ENCODE data around the gene CES3.

Gene CES3
- 0 to 2.5 (median 0.75) reads per million in 17 experiments for total RNA-seq

GRCh38 chr16:66961065-66961744 lies at the start of gene CES3:
Gene CES3 (plus strand): TSS chr16:66961266. CDS start chr16:66961308, 42 bp downstream.
- peak; percentile 66 to 83 (median 74) for DNase-seq

- DNase-seq, result no peak
Measured at GRCh38 chr16:66911801-66912200, 49.3 kb upstream of the CES3 start.

DNA sequence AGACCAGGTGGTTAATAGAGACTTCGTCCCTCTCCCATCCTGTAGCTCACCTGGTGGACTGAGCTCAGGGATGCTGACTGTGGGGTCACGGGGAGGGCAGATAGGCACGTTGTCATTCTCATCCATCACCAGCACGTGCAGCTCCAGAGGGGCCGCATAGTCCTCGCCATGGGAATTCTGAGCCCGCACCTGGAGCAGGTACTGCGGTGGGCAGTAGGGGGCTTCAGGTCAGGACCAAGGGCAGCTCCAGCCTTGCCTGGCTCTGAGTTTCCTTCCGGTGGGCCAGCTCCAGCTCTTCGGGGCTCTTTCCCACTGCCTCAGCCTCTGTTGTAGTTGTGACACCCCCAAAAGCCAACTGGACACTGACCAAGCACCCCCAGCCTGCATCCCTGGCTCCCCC lies 48.0 kb upstream of the CES3 start:
- no peak for DNase-seq

GRCh38 chr16:66913711-66914110 lies 47.4 kb upstream of the CES3 start:
- no peak for DNase-seq

DNA sequence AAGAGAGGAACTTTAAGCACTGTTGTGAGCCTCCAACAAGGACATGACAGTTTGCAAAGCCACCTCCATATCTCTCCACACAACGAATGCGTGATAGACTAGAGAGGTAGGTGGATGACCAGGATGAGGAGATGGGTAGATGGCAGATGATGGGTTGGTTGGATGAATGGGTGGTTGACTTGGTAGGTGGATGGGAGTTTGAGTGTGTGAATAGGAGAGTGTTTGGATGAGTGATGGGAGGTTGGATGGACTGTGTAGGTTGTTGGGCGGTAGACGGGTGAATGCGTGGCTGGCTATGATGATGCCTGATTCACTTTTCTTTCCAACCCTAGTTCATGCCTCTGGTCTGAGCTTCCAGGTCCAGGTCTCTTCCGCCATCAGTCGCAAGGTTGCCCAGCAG lies 46.5 kb upstream of the CES3 start:
- no peak for DNase-seq

GRCh38 chr16:66915041-66915440 lies 46.0 kb upstream of the CES3 start:
- DNase-seq, result no peak

- DNase-seq, result no peak
Measured at GRCh38 chr16:66916518-66916917, 44.5 kb upstream of the CES3 start.

DNA sequence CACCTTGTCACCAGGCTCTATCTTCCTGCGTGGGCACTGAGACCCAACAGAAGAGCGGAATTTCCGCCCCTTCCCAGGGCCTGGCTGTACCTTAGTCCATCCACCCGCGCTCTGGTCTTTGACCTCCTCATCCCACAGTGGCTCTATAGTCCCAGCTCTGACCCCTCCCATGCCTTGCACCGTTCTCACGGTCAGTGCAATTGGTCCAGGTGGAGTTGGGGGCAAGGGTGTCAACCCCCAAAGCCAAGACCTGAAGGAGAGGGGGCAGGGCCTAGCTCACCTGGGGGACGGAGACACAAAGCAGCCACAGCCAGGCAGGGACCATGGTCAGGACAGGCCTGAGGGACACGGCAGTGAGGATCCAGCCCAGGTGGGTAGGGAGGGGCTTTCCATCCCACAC lies 43.3 kb upstream of the CES3 start:
- DNase-seq, result no peak

DNA sequence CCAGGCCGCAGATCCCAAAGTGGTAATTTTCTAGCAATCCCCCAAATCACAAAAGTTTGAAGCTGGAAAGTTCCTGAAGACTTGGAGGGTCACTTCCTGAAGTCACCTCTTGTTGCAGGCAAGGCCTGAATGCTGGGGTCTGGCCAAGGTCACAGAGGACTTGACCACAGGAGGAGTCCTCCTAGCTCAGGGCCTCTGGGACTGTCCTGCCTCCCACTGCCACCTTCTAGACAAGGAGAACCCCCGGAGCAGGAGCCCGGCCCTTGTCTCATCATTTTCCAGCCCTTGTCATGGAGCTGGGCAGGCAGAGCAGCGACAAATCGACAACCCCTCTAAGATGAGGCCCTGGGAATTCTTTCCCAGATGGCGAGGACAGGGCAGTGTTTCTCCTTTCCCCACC lies 42.7 kb upstream of the CES3 start:
- no peak for DNase-seq

- DNase-seq, result no peak
Measured at GRCh38 chr16:66918803-66919568, 42.1 kb upstream of the CES3 start, which contains the start of gene CDH16. Gene CDH16 (minus strand): TSS chr16:66918885. CDS start chr16:66918065, 820 bp downstream.

GRCh38 chr16:66919569-66920298 lies 41.3 kb upstream of the CES3 start:
- DNase-seq, result no peak

DNA sequence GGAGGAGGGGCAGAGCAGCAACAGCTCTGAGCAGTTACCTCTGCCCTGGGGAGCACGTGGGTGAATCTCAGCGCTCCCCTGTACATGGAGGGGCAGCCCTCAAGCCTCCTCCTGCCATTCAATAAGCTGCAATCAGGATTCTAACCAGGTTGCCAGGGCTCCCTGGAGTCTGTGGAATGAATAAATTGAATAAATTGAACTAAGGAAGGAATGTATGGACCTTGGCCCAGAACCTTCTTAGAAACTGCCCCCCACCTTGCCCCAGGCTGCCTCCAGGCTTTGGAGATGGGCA lies 40.8 kb upstream of the CES3 start:
- no peak for DNase-seq

DNA sequence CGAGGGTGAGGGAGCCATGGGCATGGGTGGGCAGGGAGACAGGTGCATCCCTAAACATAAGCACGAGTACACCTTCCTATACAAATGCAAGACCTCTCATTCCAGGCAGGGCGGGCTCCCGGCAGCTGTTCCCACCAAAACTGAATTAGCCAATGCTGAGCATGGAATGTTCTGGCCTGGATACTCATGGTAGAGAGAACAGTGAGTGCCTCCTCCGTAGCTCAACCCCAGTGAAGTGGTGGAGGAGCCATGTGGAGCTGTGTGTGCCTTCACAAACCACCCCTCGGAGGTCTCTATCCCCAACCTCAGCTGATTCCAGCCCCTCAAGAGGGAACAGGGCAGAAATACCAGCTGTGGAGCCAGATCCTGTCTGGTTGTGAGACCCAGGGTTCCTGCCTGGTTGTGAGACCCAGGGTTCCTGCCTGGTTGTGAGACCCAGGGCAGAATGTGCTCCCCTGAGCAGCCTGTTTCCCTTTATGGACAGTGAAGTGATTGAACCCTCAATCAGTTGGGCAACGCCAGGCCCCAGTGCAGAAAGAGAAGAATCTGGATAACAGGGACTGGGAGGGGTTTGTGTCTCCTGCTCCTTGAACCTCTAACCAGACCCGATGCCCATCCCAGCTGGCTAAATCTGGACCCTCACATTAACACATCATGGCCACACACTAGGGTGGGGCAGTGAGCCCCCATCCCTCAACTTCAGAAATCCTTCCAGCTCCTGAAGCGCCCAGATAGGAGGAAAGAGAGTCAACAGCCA lies 40.0 kb upstream of the CES3 start:
- DNase-seq, result no peak

DNA sequence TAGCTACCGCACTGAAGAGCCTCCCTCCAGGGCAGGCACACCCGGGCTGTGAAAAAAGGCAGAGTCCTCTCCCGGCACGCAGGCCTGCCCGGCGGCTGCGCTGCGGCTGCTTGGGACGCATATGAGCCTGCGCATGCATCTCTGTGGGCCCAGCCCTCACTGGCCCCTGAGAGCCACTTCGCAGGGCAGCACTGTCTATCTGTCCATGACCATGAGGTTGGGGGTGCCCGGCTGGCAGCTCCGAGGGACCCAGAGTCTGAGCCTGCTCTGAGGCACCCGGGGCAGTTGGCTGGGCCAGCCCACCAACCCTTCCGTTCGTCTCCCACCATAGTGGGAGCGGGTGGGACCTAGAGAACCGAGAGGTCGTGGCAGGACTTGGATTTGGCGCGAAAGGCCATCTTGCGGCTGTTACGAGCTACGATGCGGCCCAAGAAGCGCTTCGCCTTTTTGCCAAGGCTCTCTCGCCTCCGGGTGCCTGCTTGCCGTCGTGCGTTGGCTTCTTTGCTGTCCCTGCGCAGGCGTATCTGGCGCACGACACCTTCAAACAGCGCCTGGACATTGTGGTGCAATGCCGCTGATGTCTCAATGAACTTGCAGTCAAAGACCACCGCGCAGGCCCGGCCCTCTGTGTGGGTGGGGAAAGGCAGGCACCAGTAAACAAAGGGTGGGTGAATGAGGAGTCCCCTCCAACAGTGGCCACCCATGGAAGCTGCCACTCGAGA lies 39.2 kb upstream of the CES3 start:
- no peak for DNase-seq

GRCh38 chr16:66923247-66923731 lies 37.8 kb upstream of the CES3 start:
- DNase-seq, result no peak

DNA sequence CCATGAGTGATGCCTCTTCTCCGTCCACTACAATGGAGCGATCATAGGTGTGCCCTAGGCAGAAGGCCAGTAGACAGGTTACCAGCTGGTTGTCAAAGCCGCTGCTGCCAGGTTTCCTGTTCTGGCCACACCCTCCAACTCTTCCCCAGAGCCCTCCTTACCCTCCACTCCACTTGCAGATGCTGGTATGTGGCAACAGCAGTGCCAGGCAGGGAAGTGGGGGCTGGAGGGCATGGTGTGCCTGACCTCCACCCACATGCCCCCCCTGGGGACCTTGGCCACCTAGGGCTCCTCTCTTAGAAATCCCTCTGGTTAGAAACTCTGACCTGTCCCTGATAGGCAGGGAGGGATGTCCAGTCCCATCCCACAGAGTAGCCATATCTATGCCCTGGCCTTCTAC lies 37.2 kb upstream of the CES3 start:
- DNase-seq, result no peak

GRCh38 chr16:66924527-66925321 lies 36.3 kb upstream of the CES3 start:
- DNase-seq, result peak; percentile 38 to 77 (median 50)

DNA sequence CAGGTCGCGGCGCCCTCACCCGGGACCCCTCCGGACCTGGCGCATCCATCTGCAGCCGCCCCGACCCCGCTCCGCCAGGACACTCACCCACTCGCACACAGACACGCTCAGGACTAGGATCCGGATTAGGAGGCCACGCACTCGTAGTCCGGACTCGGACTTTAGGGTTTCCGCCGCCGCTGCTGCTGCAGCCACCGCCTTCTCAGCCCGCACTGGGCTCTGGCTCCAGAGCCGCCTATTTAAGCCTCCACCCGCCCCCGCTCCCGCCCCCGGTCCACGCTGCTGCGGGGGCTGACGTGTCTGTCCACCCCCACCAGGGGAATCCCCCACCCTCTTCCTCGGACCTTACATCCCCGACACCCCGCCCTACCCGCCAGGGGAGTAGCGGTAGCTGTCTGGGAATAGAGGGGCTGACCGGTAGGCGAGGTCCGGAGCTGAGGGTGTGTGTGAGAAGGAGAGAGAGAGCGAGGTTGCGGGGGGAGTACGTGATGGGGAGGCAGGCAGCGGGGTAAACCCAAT lies 35.7 kb upstream of the CES3 start, which contains the start of gene RRAD:
RRAD (minus strand) TSS at position 214 of the 519 bp plus-strand sequence. CDS start 356 bp downstream, outside the sequence.
- peak in 1 of 4 experiments; percentile 19 for DNase-seq

DNA sequence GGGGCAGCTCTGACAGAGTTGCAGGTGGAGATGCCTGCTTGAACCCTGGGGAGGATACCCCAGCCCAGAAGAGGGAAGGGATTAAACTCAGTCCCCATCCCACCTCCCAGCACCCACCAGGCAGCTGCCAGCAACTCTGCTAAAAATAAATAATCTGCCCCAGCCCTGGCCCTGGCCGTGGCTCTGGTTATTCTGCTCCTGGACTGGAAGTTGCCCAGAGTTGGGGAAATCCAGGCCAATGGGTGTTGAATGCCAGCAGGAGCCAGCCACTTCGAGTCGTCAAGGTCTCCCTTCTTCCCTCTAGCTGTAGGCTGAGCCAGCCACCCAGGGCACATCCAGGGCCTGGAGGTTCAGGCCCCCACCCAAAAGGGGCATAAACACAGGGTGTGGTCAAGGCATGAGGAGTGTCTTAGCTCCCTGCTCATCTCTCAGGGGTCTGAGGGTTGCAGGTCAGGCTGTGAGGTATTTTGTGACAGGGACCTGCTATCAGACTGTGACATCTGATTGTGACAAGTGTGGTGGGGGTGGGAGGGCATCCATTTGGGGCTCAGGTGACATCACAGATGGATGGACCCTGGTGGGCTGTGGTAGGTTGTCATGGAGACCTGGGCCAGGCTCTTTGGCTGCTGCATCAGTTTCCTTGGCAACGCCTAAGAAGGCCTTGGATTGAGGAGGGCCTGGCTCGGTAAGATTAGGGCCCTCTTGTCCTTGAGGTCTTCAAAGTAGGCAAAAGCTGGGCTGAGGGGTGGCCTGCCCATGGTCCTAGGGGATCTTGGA lies 34.7 kb upstream of the CES3 start:
- no peak for DNase-seq

DNA sequence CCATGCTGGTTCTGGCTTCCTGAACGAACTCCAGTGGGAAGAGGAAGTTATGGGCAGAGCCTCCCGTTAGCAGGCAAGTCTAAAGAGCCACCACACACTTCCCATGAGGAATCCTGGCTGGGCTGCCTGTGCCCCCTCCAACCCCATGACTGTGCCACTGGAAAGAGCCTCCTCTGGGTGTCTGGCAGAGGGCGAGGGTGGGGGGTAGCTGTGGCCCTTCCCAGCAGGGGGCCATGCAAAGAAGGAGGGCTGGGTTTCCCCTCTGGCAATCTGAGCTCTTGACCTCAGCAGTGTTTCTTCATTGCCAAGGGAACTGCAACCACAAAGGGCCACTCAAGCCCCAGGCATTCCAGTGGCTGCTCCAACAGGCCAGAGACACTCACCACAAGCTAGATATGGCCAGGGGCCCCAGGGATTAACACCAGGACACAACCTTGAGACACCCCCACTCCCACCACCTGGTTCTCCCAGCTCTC lies 34.1 kb upstream of the CES3 start:
- DNase-seq, result peak; percentile 32 to 60 (median 54)

Measured in suppressor macrophage (primary cell).